Activated B cell treated with CpG ODN at 0.5 μM for 24 hours (primary cell): ENCODE results near the gene TBC1D7. TPM values are rescaled to one million over a fixed set of nuclear protein-coding genes. Genes with fewer than 3 reads are reported as not detected.

Experiments
- ATAC-seq: fragments of 200-7000 bp; cut with Tn5 transposase; one replicate; pipeline ENCODE4 v1.10.0; 2021; ENCODE audit warnings: low read depth, mild to moderate bottlenecking, moderate library complexity
- CTCF ChIA-PET: fragments of 350-600 bp; sonication (Branson Sonifier 250); formaldehyde crosslinking; loops from one replicate; lab custom pipeline; 2021; ENCODE audit warnings: antibody characterized with exemption; lab: Charles Lee
- POLR2A ChIA-PET: fragments of 350-600 bp; sonication (Branson Sonifier 250); formaldehyde crosslinking; loops from one replicate; lab custom pipeline; 2021; ENCODE audit warnings: antibody characterized with exemption; lab: Charles Lee
- DNase-seq: peaks from one replicate; pipeline ENCODE4 v3.0.0; 2022
- H3K27ac Mint-ChIP-seq: one replicate; pipeline ENCODE4 v1.8.0; 2020; ENCODE audit warnings: mixed read lengths
- H3K27me3 Mint-ChIP-seq: one replicate; pipeline ENCODE4 v1.8.0; 2021; ENCODE audit warnings: mixed read lengths
- H3K36me3 Mint-ChIP-seq: one replicate; pipeline ENCODE4 v1.8.0; 2021; ENCODE audit warnings: low read depth, mixed read lengths
- H3K4me1 Mint-ChIP-seq: one replicate; pipeline ENCODE4 v1.8.0; 2021; ENCODE audit warnings: mixed read lengths
- H3K4me3 Mint-ChIP-seq: one replicate; pipeline ENCODE4 v1.8.0; 2020; ENCODE audit warnings: mild to moderate bottlenecking, mixed read lengths
- H3K9me3 Mint-ChIP-seq: one replicate; pipeline ENCODE4 v1.8.0; 2020; ENCODE audit warnings: mixed read lengths
- CTCF ChIP-seq: fragments of 200-600 bp; IDR thresholded peaks from one replicate; pipeline ENCODE4 v1.8.0; 2022; ENCODE audit warnings: antibody characterized with exemption, mild to moderate bottlenecking
- intact Hi-C: fragments of 100-400 bp; cut with micrococcal nuclease; formaldehyde crosslinking; loops from one replicate; pipeline ENCODE4 v1.15.1; 2024
- total RNA-seq: library from RNA; stranded (reverse); gene quantifications from 2 replicates; pipeline ENCODE4 v1.2.3, GENCODE V29; 2022

The TBC1D7 gene
- total RNA-seq, 1 donor from 2014 or later, result 18.5 TPM

GRCh38 chr6:13364842-13365241 lies 36.5 kb upstream of the TBC1D7 start:
- H3K27me3 Mint-ChIP-seq, result no peaks in the 10 kb centered on the region

GRCh38 chr6:13362412-13362811 lies 34.1 kb upstream of the TBC1D7 start:
- peaks cover 64% of the 10 kb centered on the region for H3K4me1 Mint-ChIP-seq
- H3K36me3 Mint-ChIP-seq, result peaks cover 7% of the 10 kb centered on the region
- no peak overlapping the region for H3K27ac Mint-ChIP-seq
- intact Hi-C loops, result no loop called here
- no peak for ATAC-seq
- CTCF ChIA-PET, result no interaction called here
- no peaks in the 10 kb centered on the region for H3K27me3 Mint-ChIP-seq
- POLR2A ChIA-PET, result no interaction called here
- H3K9me3 Mint-ChIP-seq, result no peaks in the 10 kb centered on the region
- DNase-seq, result no peak
- H3K4me3 Mint-ChIP-seq, result no peak overlapping the region
- TF ChIP-seq CTCF, result no peak

More at GRCh38 chr6:13364842-13365241, 36.5 kb upstream of the TBC1D7 start:
- H3K36me3 Mint-ChIP-seq, result peaks cover 7% of the 10 kb centered on the region
- DNase-seq (no peak), ATAC-seq (no peak)
- intact Hi-C loops, result no loop called here
- H3K4me1 Mint-ChIP-seq, result peaks cover 61% of the 10 kb centered on the region
- no peak overlapping the region for H3K4me3 Mint-ChIP-seq
- no peak for TF ChIP-seq CTCF
- ChIA-PET CTCF (no interaction called here), POLR2A (interaction anchor here (0.6 to 0.9 kb wide), 2 partner anchors 12 to 19 kb away, joined by 3 to 5 read pairs; no protein-coding TSS in a partner anchor)
- no peaks in the 10 kb centered on the region for H3K9me3 Mint-ChIP-seq
- H3K27ac Mint-ChIP-seq, result no peak overlapping the region

GRCh38 chr6:13360671-13361540 lies 32.6 kb upstream of the TBC1D7 start:
- H3K27ac Mint-ChIP-seq, result no peak overlapping the region
- DNase-seq (no peak), ATAC-seq (no peak)
- H3K36me3 Mint-ChIP-seq, result peaks cover 7% of the 10 kb centered on the region
- H3K9me3 Mint-ChIP-seq, result no peaks in the 10 kb centered on the region
- CTCF ChIA-PET, result no interaction called here
- intact Hi-C loops, result no loop called here
- no peak overlapping the region for H3K4me3 Mint-ChIP-seq
- H3K4me1 Mint-ChIP-seq, result peaks cover 78% of the 10 kb centered on the region
- POLR2A ChIA-PET, result interaction anchor here (0.9 kb wide), 1 partner anchor 214 kb away, joined by 3 read pairs; no protein-coding TSS in a partner anchor
- H3K27me3 Mint-ChIP-seq, result no peaks in the 10 kb centered on the region
- TF ChIP-seq CTCF, result no peak

GRCh38 chr6:13359287-13359686 lies 30.9 kb upstream of the TBC1D7 start:
- Mint-ChIP-seq H3K9me3 (no peaks in the 10 kb centered on the region), H3K27ac (no peak overlapping the region), H3K4me1 (peaks cover 85% of the 10 kb centered on the region), H3K36me3 (no peaks in the 10 kb centered on the region), H3K27me3 (no peaks in the 10 kb centered on the region), H3K4me3 (no peak overlapping the region)
- TF ChIP-seq CTCF, result no peak
- no peak for DNase-seq
- intact Hi-C loops, result loop anchor here (5.0 to 10.0 kb wide), 2 partner anchors 346 to 1977 kb away; no protein-coding TSS in a partner anchor
- ChIA-PET POLR2A (no interaction called here), CTCF (no interaction called here)
- ATAC-seq, result no peak

- peaks cover 85% of the 10 kb centered on the region for H3K4me1 Mint-ChIP-seq
- no peaks in the 10 kb centered on the region for H3K36me3 Mint-ChIP-seq
- H3K27ac Mint-ChIP-seq, result no peak overlapping the region
- H3K9me3 Mint-ChIP-seq, result no peaks in the 10 kb centered on the region
- ATAC-seq (no peak), DNase-seq (no peak)
- H3K27me3 Mint-ChIP-seq, result no peaks in the 10 kb centered on the region
- TF ChIP-seq CTCF, result no peak
- CTCF ChIA-PET, result interaction anchor here (1.7 to 2.3 kb wide), 2 partner anchors 21 to 257 kb away, joined by 4 to 11 read pairs; partner anchors contain the start of gene NOL7
- no peak overlapping the region for H3K4me3 Mint-ChIP-seq
- POLR2A ChIA-PET, result interaction anchor here (1.6 to 4.7 kb wide), 3 partner anchors 30 to 257 kb away, joined by 5 to 38 read pairs (median 8); partner anchors contain the start of genes NOL7, SIRT5 and TBC1D7
- intact Hi-C loops, result loop anchor here (5.0 to 10.0 kb wide), 2 partner anchors 346 to 1976 kb away; no protein-coding TSS in a partner anchor
These were observed 30.2 kb upstream of the TBC1D7 start for GRCh38 chr6:13358511-13358910.
